Right lobe of liver (tissue), 6 donors: Measurements from ENCODE around the gene GGTA1. TPM values are rescaled to one million over a fixed set of nuclear protein-coding genes. Genes with fewer than 3 reads are reported as not detected.
"Not testable (repeated sequence)": the region's sequence is repeated elsewhere in the genome, so short reads cannot be mapped to it uniquely, and the experiment has no call there.

Experiments used
- ATAC-seq, 4 donors: fragments of 200-7000 bp; cut with Tn5 transposase; one replicate each; pipeline ENCODE4 v1.9.1; 2020; ENCODE audit warnings: mild to moderate bottlenecking in 4 of 4, moderate library complexity in 4 of 4
- DNase-seq, 3 donors: peaks; one replicate each; pipeline ENCODE4 v3.0.0-alpha.2; 2020
- H3K27ac ChIP-seq, 3 donors: fragments of 200-600 bp; one replicate each; pipeline ENCODE4 v1.8.0; 2022
- H3K27me3 ChIP-seq, 2 donors: fragments of 200-600 bp; one replicate each; pipeline ENCODE4 v1.8.0; 2022
- H3K36me3 ChIP-seq, 4 donors: fragments of 200-600 bp; sonication (generic) in 1 of 4; one replicate each; pipeline versions ENCODE4 v1.5.1 to v1.8.0; 2017 to 2022; ENCODE audit warnings: control low read depth in 1 of 4
- H3K4me1 ChIP-seq, 4 donors: fragments of 200-600 bp; sonication (generic) in 1 of 4; one replicate each; pipeline versions ENCODE4 v1.5.1 to v1.8.0; 2017 to 2022; ENCODE audit warnings: control low read depth in 1 of 4
- H3K4me3 ChIP-seq, 3 donors: fragments of 200-600 bp; one replicate each; pipeline ENCODE4 v1.8.0; 2022
- H3K9me3 ChIP-seq, 4 donors: fragments of 200-600 bp; sonication (generic) in 1 of 4; one replicate each; pipeline versions ENCODE4 v1.5.1 to v1.8.0; 2017 to 2022; ENCODE audit warnings: control low read depth in 1 of 4
- POLR2A ChIP-seq: fragments of 450-650 bp; IDR thresholded peaks from one replicate; pipeline ENCODE4 v1.6.1; 2017; ENCODE audit warnings: antibody characterized with exemption, mild to moderate bottlenecking
- WGBS: methylation state at CpG from one replicate; pipeline ENCODE4 v1.1.6; 2018; ENCODE audit warnings: low coverage, low lambda C conversion rate; ENCODE audit not compliant: insufficient coverage; ENCODE audit errors: missing lambda C conversion rate; 5-methylcytosine and 5-hydroxymethylcytosine counted together
- intact Hi-C, 2 donors: fragments of 100-400 bp; cut with DNase I; formaldehyde crosslinking; loops; one replicate each; pipeline versions ENCODE4 v1.11.2 to v1.14.1; 2022
- total RNA-seq, 6 experiments: library from RNA; depleted of rRNA in 2 of 6; stranded (reverse); fragments of >200 nt in 2 of 6; fragmentation: NEBNext Ultra II Directional in 3 of 6; extraction: Animal tissue kit (Norgen Biotek cat#: 25700) in 3 of 6; gene quantifications; one replicate each; pipeline versions ENCODE4 v1.1.0 to v1.2.4, GENCODE V29; 2016 to 2023
- TF ChIP-seq, protein P1 (sequence below), 4 donors: fragments of 200-600 bp in 3 of 4; fragments of 450-650 bp in 1 of 4; IDR thresholded peaks; one replicate each; pipeline versions ENCODE4 v1.5.1 to v1.8.0; 2016 to 2022; ENCODE audit warnings: antibody characterized with exemption in 4 of 4, mild to moderate bottlenecking in 2 of 4
- donor health status: DM: no; HTN: yes; CAD: no.
- donor health status: DM: no; HTN: no; CAD: no.
- donor health status: DM: no; HTN: no; CAD: no.
- donor health status: DM: no; HTN: yes; CAD: no.
- donor health status: DM: no; HTN: yes; CAD: no.

GGTA1 gene
- total RNA-seq, 6 experiments from 2014 or later: 0.43 to 3.5 (median 1.5) TPM

DNA sequence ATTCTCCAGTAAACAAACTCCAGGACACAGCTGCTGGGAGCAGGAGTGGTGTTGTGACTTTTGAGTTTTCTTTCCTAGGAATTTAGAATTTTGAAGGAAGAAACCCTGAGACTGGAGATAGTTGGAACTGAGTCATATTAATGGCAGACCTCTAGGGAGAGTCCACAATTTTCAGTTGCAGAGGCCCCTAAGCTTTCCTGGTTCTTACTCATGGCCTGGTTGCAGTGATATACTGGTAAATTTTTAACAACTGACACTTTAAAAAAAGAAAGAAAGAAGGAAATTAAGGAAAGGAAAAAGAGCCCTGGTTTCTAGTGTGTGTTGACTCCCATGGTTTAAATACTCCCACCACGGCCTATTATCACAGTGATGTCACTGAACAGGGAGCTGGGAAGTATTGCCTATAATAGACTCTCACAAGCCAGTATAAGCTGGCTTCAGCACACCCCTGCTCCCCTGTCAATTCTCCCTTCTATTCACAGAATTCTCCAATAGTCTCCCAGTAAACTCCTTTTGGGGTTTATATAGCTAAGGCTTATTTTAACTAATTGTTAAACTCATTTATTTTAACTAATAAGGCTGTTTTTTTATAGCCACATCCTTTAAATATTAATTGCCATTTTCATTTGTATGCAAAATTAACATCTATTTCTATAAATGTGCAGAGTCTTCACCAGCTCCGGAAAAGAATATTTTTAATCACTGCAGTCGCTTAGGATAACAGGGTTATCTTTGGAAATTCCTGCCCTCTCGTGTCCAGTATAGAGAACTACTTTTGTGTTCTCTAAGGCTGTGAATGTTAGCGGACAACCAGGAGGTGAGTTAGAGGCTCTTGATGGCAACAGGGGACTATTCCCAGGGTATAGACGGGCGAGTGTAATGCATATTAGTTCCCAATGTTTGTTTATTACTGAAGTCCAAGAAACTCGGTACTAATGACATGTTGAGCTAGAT, 59.7 kb downstream of the GGTA1 start:
- 41% methylated on average over 8 of the region's 8 CpGs for WGBS
- intact Hi-C loops: no loop called here
- no peaks in the 10 kb centered on the region for H3K4me1 ChIP-seq
- no peak overlapping the region for H3K4me3 ChIP-seq
- no peaks in the 10 kb centered on the region for H3K27me3 ChIP-seq
- H3K36me3 ChIP-seq: no peaks in the 10 kb centered on the region
- ATAC-seq (peak in 3 of 4 donors; percentile 30 to 59 (median 56)), DNase-seq (no peak)
- no peaks in the 10 kb centered on the region for H3K9me3 ChIP-seq
- H3K27ac ChIP-seq: no peak overlapping the region
- TF ChIP-seq POLR2A: no peak
- TF ChIP-seq, protein P1, sequence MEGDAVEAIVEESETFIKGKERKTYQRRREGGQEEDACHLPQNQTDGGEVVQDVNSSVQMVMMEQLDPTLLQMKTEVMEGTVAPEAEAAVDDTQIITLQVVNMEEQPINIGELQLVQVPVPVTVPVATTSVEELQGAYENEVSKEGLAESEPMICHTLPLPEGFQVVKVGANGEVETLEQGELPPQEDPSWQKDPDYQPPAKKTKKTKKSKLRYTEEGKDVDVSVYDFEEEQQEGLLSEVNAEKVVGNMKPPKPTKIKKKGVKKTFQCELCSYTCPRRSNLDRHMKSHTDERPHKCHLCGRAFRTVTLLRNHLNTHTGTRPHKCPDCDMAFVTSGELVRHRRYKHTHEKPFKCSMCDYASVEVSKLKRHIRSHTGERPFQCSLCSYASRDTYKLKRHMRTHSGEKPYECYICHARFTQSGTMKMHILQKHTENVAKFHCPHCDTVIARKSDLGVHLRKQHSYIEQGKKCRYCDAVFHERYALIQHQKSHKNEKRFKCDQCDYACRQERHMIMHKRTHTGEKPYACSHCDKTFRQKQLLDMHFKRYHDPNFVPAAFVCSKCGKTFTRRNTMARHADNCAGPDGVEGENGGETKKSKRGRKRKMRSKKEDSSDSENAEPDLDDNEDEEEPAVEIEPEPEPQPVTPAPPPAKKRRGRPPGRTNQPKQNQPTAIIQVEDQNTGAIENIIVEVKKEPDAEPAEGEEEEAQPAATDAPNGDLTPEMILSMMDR (IDR thresholded peaks at IDR 0.05): peak in 3 of 4 donors; percentile 18 to 33 (median 21)

DNA sequence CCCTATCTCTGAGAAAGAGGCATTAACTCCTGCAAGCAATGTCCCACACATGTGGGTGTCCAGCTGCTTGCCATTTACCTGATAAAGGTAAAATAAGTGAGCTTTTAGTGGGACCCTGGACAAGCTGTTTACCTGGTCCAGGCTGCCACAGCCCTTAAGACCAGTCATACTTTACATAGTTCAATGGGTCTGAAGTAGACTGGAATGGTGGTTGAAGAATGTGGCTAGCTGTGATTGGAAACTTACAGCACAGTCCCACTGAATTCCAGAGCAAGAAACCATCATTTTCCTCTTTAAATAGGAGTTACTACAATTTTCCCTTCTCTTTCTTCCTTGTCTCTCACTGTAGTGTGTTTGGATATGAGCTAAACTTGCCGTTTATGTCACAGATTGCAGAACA, 60.6 kb downstream of the GGTA1 start:
- Histone ChIP-seq H3K36me3 (no peaks in the 10 kb centered on the region), H3K27ac (no peak overlapping the region), H3K4me1 (no peaks in the 10 kb centered on the region), H3K27me3 (no peaks in the 10 kb centered on the region), H3K9me3 (no peaks in the 10 kb centered on the region), H3K4me3 (no peak overlapping the region)
- intact Hi-C loops: no loop called here
- TF ChIP-seq, protein P1 (IDR thresholded peaks at IDR 0.05): no peak
- no peak for TF ChIP-seq POLR2A
- ATAC-seq (no peak), DNase-seq (no peak)
- 20% methylated on average over 1 of the region's 1 CpG for WGBS

- no peaks in the 10 kb centered on the region for H3K36me3 ChIP-seq
- intact Hi-C loops: no loop called here
- ATAC-seq (no peak), DNase-seq (no peak)
- no peaks in the 10 kb centered on the region for H3K4me1 ChIP-seq
- 91% methylated on average over 3 of the region's 3 CpGs for WGBS
- TF ChIP-seq, protein P1 (IDR thresholded peaks at IDR 0.05): no peak
- TF ChIP-seq POLR2A: no peak
- H3K4me3 ChIP-seq: no peak overlapping the region
- no peaks in the 10 kb centered on the region for H3K9me3 ChIP-seq
- H3K27ac ChIP-seq: no peak overlapping the region
- no peaks in the 10 kb centered on the region for H3K27me3 ChIP-seq
Measured at GRCh38 chr9:121437891-121438290, 61.8 kb downstream of the GGTA1 start.

DNA sequence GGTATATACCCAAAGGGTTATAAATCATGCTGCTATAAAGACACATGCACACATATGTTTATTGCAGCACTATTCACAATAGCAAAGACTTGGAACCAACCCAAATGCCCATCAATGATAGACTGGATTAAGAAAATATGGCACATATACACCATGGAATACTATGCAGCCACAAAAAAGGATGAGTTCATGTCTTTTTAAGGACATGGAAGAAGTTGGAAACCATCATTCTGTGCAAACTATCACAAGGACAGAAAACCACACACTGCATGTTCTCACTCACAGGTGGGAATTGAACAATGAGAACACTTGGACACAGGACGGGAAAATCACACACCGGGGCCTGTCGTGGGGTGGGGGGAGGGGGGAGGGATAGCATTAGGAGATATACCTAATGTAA, 62.6 kb downstream of the GGTA1 start:
- H3K4me3 ChIP-seq, H3K36me3 ChIP-seq, H3K9me3 ChIP-seq, intact Hi-C loops, ATAC-seq, H3K4me1 ChIP-seq, DNase-seq, H3K27me3 ChIP-seq, H3K27ac ChIP-seq: not testable (repeated sequence)
- 85% methylated on average over 3 of the region's 3 CpGs for WGBS

GRCh38 chr9:121434969-121435368, 64.7 kb downstream of the GGTA1 start:
- no peaks in the 10 kb centered on the region for H3K27me3 ChIP-seq
- no peak overlapping the region for H3K27ac ChIP-seq
- ATAC-seq (no peak), DNase-seq (no peak)
- no peaks in the 10 kb centered on the region for H3K36me3 ChIP-seq
- intact Hi-C loops: no loop called here
- H3K4me1 ChIP-seq: no peaks in the 10 kb centered on the region
- no peak overlapping the region for H3K4me3 ChIP-seq
- no peaks in the 10 kb centered on the region for H3K9me3 ChIP-seq
- TF ChIP-seq POLR2A: no peak
- TF ChIP-seq, protein P1 (IDR thresholded peaks at IDR 0.05): no peak
